ENCODE measurements around the gene CIB1.
"Not testable (repeated sequence)": the region's sequence is repeated elsewhere in the genome, so short reads cannot be mapped to it uniquely, and the experiment has no call there.

The CIB1 gene

DNA sequence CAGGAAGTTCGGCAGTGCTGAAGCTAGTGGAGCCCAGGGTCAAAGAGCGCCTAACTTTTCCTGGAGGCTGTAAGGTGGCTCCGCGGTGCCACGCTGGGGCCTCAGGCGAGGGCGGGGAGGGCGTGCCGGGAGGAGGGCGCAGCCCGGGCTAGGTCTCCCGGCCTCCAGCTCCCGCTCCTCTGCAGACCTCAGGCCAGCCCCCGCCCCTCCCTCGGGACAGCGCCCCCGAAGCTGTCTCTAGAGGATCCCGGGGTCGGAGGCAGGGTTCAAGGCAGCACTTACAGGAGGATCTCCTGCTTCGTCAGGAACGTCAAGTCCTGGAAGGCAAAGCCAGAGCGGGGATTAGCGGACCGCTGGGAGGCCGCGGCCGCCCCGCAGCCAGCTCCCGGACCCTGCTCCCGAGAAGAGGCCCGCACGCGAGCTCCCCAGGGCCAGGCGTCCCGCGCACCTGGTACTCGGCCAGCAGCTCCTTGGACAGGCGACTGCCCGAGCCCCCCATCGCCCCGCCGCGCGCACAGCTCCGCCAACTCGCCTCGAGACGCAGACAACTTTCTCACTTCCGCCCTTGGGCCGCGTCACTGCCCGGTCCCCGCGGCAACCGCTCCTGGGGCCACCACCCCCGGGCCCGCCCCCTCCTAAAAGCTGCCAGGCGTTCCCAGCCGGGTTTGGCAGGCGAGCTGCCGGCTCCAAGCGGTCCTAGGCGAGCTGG is at the start of gene CIB1:
CIB1 (minus strand) TSS at position 555 of the 709 bp plus-strand sequence; CDS start at position 499, 56 bp downstream.
- in situ Hi-C loops (cut with HindIII; ENCODE audit: low sequenced_read_pairs): no loop called here
- DNase-seq (ENCODE audit: low read depth, low spot score): peak; percentile 97
- no peak for TF ChIP-seq CTCF (IDR thresholded peaks at IDR 0.05; ENCODE audit: low read depth, low read length)
- peak within 1 kb of the TSS; percentile 77 for H3K4me3 ChIP-seq (ENCODE audit: low read depth, low read length)

GRCh38 chr15:90281637-90282036 is 47.9 kb upstream of the CIB1 start:
- in situ Hi-C loops (cut with HindIII; ENCODE audit: low sequenced_read_pairs); H3K4me3 ChIP-seq (ENCODE audit: low read depth, low read length); DNase-seq (ENCODE audit: low read depth, low spot score): not testable (repeated sequence)

GRCh38 chr15:90280743-90281142 is 47.0 kb upstream of the CIB1 start:
- DNase-seq (ENCODE audit: low read depth, low spot score); H3K4me3 ChIP-seq (ENCODE audit: low read depth, low read length); in situ Hi-C loops (cut with HindIII; ENCODE audit: low sequenced_read_pairs): not testable (repeated sequence)

DNA sequence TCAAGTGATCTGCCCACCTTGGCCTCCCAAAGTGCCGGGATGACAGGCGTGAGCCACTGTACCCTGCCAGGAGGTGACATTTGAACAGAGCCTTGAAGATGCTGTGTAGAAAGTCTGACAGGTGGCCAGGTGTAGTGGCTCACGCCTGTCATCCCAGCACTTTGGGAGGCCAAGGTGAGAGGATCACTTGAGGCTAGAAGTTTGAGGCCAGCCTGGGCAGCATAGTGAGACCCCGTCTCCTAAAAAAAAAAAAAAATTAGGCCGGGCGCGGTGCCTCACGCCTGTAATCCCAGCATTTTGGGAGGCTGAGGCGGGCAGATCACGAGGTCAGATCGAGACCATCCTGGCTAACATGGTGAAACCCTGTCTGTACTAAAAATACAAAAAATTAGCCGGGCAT is 44.7 kb upstream of the CIB1 start:
- H3K4me3 ChIP-seq (ENCODE audit: low read depth, low read length); in situ Hi-C loops (cut with HindIII; ENCODE audit: low sequenced_read_pairs); DNase-seq (ENCODE audit: low read depth, low spot score): not testable (repeated sequence)

GRCh38 chr15:90271459-90272166 is 37.9 kb upstream of the CIB1 start:
- no peak for DNase-seq (ENCODE audit: low read depth, low spot score)
- in situ Hi-C loops (cut with HindIII; ENCODE audit: low sequenced_read_pairs): no loop called here
- TF ChIP-seq CTCF (IDR thresholded peaks at IDR 0.05; ENCODE audit: low read depth, low read length): no peak
- H3K4me3 ChIP-seq (ENCODE audit: low read depth, low read length): no peak overlapping the region

- no peak for DNase-seq (ENCODE audit: low read depth, low spot score)
- H3K4me3 ChIP-seq (ENCODE audit: low read depth, low read length): no peak overlapping the region
- in situ Hi-C loops (cut with HindIII; ENCODE audit: low sequenced_read_pairs): no loop called here
- no peak for TF ChIP-seq CTCF (IDR thresholded peaks at IDR 0.05; ENCODE audit: low read depth, low read length)
These were observed 36.9 kb upstream of the CIB1 start for GRCh38 chr15:90270502-90271150.

DNA sequence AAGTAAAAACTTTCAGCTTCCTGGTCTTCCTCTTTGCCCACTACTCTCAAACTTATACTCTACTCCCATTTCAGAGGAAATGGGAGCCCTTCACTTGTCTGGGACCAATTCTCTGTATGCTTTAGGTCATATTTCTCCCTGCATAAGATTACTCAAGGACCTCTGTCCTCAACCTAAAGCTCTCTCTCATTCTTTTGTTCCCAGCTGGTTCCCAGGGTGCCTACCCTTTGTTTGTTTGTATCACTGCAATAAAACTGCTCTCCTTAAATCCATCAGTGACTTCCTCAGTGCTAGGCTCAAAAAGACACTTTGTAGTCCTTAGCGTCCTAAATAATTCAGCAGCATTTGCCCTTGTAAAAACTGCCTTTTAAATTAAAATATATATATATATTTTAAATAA is 34.7 kb upstream of the CIB1 start:
- in situ Hi-C loops (cut with HindIII; ENCODE audit: low sequenced_read_pairs): no loop called here
- DNase-seq (ENCODE audit: low read depth, low spot score): no peak
- no peak for TF ChIP-seq CTCF (IDR thresholded peaks at IDR 0.05; ENCODE audit: low read depth, low read length)
- no peak overlapping the region for H3K4me3 ChIP-seq (ENCODE audit: low read depth, low read length)

DNA sequence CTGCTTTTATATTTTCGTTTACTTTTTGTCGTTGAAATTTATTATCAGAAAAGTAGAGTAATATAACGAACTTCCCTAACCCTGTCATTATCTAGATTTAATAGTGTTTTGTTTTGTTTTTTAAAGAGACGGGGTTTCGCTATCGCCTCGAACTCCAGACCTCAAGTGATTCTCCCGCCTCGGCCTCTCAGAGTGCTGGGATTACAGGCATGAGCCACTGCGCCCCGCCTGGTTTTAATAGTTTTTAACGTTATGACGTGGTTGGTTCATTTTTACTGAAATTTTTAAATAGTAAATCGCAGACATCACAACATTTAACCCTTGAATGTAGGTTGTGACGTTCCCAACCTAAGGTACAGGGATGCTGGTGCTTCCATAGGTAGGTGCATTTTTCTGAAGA is 32.7 kb upstream of the CIB1 start:
- no peak for DNase-seq (ENCODE audit: low read depth, low spot score)
- in situ Hi-C loops (cut with HindIII; ENCODE audit: low sequenced_read_pairs): no loop called here
- peak overlapping the region; percentile 91 for H3K4me3 ChIP-seq (ENCODE audit: low read depth, low read length)
- no peak for TF ChIP-seq CTCF (IDR thresholded peaks at IDR 0.05; ENCODE audit: low read depth, low read length)

Data from astrocyte of the spinal cord (primary cell).